ENCODE measurements around the gene MTHFD2L.

DNA sequence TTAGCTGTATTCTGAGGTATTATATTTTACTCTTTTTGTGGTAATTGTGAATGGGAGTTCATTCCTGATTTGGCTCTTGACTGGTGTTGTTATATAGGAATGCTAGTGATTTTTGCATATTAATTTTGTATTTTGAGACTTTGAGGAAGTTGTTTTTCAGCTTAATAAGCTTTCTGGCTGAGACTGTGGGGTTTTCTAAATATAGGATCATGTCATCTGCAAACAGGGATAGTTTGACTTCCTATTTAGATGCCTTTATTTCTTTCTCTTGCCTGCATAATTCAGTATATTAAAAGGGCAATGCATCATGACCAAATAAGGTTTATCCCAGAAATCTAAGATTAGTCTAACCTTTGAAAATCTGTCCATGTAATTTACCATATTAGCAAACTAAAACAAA lies 105.6 kb downstream of the MTHFD2L start:
- TF ChIP-seq, protein P1, sequence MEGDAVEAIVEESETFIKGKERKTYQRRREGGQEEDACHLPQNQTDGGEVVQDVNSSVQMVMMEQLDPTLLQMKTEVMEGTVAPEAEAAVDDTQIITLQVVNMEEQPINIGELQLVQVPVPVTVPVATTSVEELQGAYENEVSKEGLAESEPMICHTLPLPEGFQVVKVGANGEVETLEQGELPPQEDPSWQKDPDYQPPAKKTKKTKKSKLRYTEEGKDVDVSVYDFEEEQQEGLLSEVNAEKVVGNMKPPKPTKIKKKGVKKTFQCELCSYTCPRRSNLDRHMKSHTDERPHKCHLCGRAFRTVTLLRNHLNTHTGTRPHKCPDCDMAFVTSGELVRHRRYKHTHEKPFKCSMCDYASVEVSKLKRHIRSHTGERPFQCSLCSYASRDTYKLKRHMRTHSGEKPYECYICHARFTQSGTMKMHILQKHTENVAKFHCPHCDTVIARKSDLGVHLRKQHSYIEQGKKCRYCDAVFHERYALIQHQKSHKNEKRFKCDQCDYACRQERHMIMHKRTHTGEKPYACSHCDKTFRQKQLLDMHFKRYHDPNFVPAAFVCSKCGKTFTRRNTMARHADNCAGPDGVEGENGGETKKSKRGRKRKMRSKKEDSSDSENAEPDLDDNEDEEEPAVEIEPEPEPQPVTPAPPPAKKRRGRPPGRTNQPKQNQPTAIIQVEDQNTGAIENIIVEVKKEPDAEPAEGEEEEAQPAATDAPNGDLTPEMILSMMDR (IDR thresholded peaks at IDR 0.05) = no peak
- TF ChIP-seq POLR2A (IDR thresholded peaks at IDR 0.05) = no peak

All from body of pancreas (tissue), 4 donors.